Erythroblast (primary cell): ENCODE measurements around the gene DMRTB1.

Experiments
- GATA1 ChIP-seq: IDR thresholded peaks from 2 replicates; pipeline ENCODE4 v1.6.1; 2011; ENCODE audit warnings: low read depth, mild to moderate bottlenecking, control low read depth, low read length, moderate library complexity
- POLR2A ChIP-seq: IDR thresholded peaks from 2 replicates; pipeline ENCODE4 v1.6.1; 2011; ENCODE audit warnings: mild to moderate bottlenecking, low read length

GRCh38 chr1:53459321-53460175 lies at the start of gene DMRTB1:
- no peak for TF ChIP-seq POLR2A
- no peak for TF ChIP-seq GATA1
